Astrocyte of the spinal cord (primary cell): Measurements from ENCODE around the gene FNIP2.

Experiments
- DNase-seq: peaks from one replicate; pipeline ENCODE4 v3.0.0; 2011; ENCODE audit warnings: low read depth, low spot score
- H3K4me3 ChIP-seq: 2 replicates; pipeline ENCODE4 v1.5.1; 2011; ENCODE audit warnings: low read depth, mild to moderate bottlenecking, low read length, moderate library complexity
- CTCF ChIP-seq: IDR thresholded peaks from 2 replicates; pipeline ENCODE4 v1.5.1; 2012; ENCODE audit warnings: low read depth, mild to moderate bottlenecking, low read length, inconsistent platforms
- in situ Hi-C: cut with HindIII; loops from 2 replicates; pipeline ENCODE4 v1.10.0; 2017; ENCODE audit warnings: low sequenced_read_pairs

FNIP2 gene

DNA sequence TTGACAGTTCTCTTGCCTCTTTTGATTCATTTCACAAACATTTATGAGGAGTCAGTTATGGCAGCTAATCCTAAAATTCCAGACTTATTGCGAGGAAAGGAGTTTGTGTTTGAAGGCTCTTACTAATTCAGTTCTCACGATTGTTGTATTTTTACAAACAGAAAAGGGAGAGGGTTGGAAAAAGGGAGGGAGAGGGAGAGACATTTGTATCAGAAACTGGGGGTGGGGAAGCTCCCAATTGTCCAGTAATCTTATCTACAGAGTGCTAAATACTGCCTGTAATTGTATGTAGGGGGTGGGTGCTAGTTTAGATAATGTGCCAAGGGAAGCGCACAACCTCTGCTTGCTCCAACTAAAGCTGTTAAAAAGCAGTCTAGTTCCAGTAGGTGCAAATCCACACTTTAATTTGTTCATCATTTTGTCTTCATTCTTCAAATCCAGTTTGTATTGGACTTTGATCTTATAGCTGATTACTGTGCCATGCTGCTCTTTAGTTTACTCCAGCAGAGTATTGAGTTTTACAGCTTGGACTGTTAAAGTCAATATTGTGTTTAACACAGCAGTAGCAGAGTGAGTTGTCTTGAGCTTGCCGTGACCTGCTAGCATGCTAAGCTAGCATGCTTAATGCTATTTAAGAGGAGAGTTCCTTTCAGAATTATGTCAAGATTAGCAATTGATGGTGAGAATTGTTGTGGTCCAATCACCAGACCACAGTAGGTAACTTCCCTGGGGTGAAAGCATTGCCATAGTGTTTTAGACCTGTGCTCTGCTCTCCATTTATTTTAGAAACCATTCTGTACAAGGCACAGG, 13.9 kb downstream of the FNIP2 start:
- H3K4me3 ChIP-seq, result no peak overlapping the region
- in situ Hi-C loops, result no loop called here
- TF ChIP-seq CTCF, result no peak
- DNase-seq, result peak; percentile 42

- DNase-seq, result peak; percentile 54
- TF ChIP-seq CTCF, result no peak
- in situ Hi-C loops, result no loop called here
These were observed 15.0 kb downstream of the FNIP2 start for GRCh38 chr4:158783785-158784184.

GRCh38 chr4:158785718-158786117, 16.9 kb downstream of the FNIP2 start:
- DNase-seq, result no peak
- no peak for TF ChIP-seq CTCF
- in situ Hi-C loops, result no loop called here
- H3K4me3 ChIP-seq, result no peak overlapping the region

More at GRCh38 chr4:158783785-158784184, 15.0 kb downstream of the FNIP2 start:
- H3K4me3 ChIP-seq, result no peak overlapping the region

DNA sequence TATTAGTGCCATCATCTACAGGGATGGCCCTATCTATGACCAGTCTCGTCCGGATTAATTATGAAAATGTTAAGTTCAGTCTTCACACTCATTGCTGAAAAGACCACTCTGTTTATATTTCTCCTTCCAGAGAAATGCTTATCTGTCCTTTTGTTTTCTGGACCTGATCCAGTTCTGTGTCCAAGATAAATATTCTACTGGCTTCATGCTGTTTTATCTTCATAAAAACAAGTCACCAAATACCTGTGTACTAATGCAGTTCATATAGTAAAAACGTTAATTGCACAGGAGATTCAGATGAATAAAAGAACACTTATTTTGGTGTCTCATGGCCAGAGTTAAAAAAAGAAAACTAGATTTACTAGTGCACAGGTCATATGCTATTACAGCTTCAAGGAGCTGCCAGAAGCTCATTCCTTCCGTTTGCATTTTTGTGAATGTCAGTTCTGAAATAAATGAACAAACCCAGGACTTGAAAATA, 17.3 kb downstream of the FNIP2 start:
- DNase-seq, result peak; percentile 60
- in situ Hi-C loops, result no loop called here
- TF ChIP-seq CTCF, result no peak
- H3K4me3 ChIP-seq, result no peak overlapping the region

DNA sequence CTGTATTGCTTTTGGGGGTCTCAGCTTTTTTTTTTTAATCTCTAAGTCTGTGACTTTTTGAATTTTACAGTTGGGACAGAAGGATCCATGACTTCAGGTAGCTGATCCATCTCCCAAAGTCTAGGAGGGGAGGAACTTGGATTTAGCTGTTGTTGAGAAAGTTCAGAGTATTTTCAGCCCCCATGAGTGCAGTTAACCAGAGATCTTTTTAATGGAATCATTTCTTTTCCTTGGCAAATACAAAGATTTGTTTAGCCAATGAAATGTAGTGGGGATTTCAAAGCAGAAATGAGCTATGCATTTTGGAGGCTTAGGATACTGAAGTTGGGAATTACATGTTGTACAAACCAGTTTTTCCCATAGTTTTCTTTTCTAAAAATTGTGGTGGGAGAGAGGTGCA, 18.1 kb downstream of the FNIP2 start:
- DNase-seq, result no peak
- in situ Hi-C loops, result no loop called here
- H3K4me3 ChIP-seq, result no peak overlapping the region
- TF ChIP-seq CTCF, result no peak

DNA sequence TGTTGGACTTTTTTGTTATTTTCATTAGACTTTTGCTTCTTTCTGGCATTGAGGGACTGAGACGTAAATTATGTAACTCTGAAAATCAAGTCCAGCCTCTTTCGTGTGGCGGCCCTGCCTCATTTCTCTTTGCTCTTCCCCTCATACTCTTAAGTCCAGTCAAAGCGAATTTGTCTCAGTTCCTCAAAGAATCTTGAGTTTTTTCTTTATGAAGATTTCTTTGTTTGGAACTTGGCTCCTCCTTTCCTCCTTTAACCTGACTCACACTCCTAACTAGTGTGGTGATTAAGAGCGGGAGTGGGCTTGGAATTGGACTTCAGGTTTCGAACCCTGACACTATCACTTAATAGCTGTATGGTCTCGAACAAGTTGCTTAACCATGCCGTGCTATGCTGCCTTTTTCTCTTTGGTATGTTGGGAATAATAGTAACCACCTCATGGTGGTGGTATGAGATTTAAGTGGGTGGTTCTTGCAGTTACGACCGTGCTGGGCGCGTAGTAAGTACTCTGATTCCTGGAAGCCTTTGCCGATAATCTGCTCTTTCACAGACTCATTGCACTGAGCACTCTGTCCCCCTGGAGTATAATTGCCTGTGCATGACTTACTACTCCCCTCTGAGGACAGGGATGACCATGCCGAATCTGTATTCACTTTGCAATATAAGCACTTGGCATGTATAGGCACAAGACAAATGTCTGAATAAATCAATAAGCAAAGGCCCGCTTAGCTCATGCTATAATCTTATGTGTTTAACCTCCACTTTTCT, 19.1 kb downstream of the FNIP2 start:
- no peak for DNase-seq
- in situ Hi-C loops, result no loop called here
- TF ChIP-seq CTCF, result no peak
- H3K4me3 ChIP-seq, result no peak overlapping the region
